NT2/D1 (cell line): Measurements from ENCODE around the gene IQGAP1.

Source experiments
- SUZ12 ChIP-seq: IDR thresholded peaks from 2 replicates; pipeline ENCODE4 v1.6.1; 2011; ENCODE audit not compliant: insufficient read length, insufficient read depth; ENCODE audit errors: extremely low read depth
- YY1 ChIP-seq: IDR thresholded peaks from 2 replicates; pipeline ENCODE4 v1.6.1; 2011; ENCODE audit not compliant: insufficient read length, insufficient read depth
- ZNF274 ChIP-seq: IDR thresholded peaks from 2 replicates; pipeline ENCODE4 v1.6.1; 2011; ENCODE audit warnings: mild to moderate bottlenecking, low read depth, low read length

DNA sequence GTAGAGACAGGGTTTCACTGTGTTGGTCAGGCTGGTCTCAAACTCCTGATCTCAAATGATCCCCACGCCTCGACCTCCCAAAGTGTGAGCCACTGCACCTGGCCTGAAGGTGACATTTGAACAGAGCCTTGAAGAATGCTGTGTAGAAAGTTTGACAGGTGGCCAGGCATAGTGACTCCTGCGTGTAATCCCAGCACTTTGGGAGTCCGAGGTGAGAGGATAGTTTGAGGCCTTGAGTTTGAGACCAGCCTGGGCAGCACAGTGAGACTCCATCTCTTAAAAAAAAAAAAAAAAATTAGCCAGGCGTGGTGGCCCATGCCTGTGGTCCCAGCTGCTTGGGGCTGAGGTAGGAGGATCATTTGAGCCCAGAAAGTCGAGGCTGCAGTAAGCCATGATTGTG lies 1.5 kb downstream of the IQGAP1 start:
- TF ChIP-seq YY1 (no peak), SUZ12 (no peak), ZNF274 (no peak)
